ENCODE measurements around the gene NUP88.

The NUP88 gene

GRCh38 chr17:5355421-5356129 is 63.9 kb downstream of the NUP88 start:
- DNase-seq (ENCODE audit: low spot score) = no peak

- no peak for DNase-seq (ENCODE audit: low spot score)
Measured at GRCh38 chr17:5354886-5355415, 64.5 kb downstream of the NUP88 start.

GRCh38 chr17:5354310-5354709 is 65.2 kb downstream of the NUP88 start:
- DNase-seq (ENCODE audit: low spot score) = no peak

DNA sequence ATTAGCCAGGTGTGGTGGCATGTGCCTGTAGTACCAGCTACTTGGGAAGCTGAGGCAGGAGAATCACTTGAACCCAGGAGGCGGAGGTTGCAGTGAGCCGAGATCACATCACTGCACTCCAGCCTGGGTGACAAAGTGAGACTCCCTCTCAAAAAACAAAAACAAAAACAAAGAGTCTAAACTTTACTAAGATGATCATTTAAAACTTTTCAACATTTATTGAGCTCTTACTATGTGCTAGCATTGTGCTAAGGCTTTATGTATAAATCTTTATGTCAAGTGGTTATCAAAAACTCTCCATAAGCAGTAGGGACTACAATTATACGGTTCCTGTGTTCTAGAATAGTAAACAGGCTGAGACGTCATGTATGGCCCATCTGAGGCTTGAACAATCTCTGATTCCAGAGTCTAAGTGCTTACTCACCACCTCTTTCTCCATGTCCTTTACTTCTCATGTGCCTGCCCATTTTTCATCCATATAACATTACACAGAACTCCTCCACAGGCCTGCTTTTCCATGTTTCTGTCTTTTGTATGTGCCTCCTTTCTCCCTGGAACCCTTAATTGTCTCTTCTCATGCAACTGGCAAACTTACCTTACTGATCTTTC is 66.7 kb downstream of the NUP88 start:
- DNase-seq (ENCODE audit: low spot score) = no peak

- DNase-seq (ENCODE audit: low spot score) = no peak
Measured at GRCh38 chr17:5344914-5345313, 74.5 kb downstream of the NUP88 start.
